Adrenal gland (tissue), 12 donors: ENCODE results near the gene PIEZO2. TPM values are rescaled to one million over a fixed set of nuclear protein-coding genes. Genes with fewer than 3 reads are reported as not detected.

Experiments used
- DNase-seq, 7 donors: peaks; one replicate each; pipeline ENCODE4 v3.0.0-alpha.2; 2019 to 2020
- H3K27ac ChIP-seq, 5 donors: fragments of 200-600 bp; sonication (generic) in 4 of 5; 1 replicate in 3 of 5; 2 replicates in 2 of 5; pipeline versions ENCODE4 v1.5.1 to v1.8.0; 2016 to 2020; ENCODE audit warnings: mild to moderate bottlenecking in 1 of 5
- H3K27me3 ChIP-seq: fragments of 200-600 bp; 2 replicates; pipeline ENCODE4 v1.8.0; 2021
- H3K36me3 ChIP-seq, 2 donors: fragments of 200-600 bp; replicated peaks in 1 of 2; 1 replicate in 1 of 2; 2 replicates in 1 of 2; pipeline versions ENCODE4 v1.5.1 to v1.8.0; 2018 to 2022
- H3K4me1 ChIP-seq, 2 donors: fragments of 200-600 bp; replicated peaks in 1 of 2; 1 replicate in 1 of 2; 2 replicates in 1 of 2; pipeline versions ENCODE4 v1.5.1 to v1.8.0; 2018 to 2021
- H3K4me3 ChIP-seq, 4 donors: fragments of 200-600 bp; sonication (generic) in 3 of 4; one replicate each; pipeline ENCODE4 v1.5.1; 2016 to 2018
- H3K9me3 ChIP-seq, 3 donors: fragments of 200-600 bp; sonication (generic) in 1 of 3; replicated peaks in 1 of 3; 1 replicate in 2 of 3; 2 replicates in 1 of 3; pipeline versions ENCODE4 v1.5.1 to v1.8.0; 2016 to 2021
- POLR2A ChIP-seq, 2 donors: fragments of 450-650 bp; IDR thresholded peaks; one replicate each; pipeline ENCODE4 v1.6.1; 2017; ENCODE audit warnings: antibody characterized with exemption in 2 of 2, mild to moderate bottlenecking in 2 of 2, moderate library complexity in 1 of 2
- WGBS, 4 donors: extraction: QIAGEN DNeasy Blood & Tissue Kit in 2 of 4; methylation state at CpG; one replicate each; pipeline versions ENCODE4 v1.1.5 to v1.1.7; 2013 to 2017; 5-methylcytosine and 5-hydroxymethylcytosine counted together
- intact Hi-C, 2 donors: fragments of 100-400 bp; cut with DNase I; formaldehyde crosslinking; loops; one replicate each; pipeline versions ENCODE4 v1.14.1 to v1.15.0; 2022 to 2023
- polyA plus RNA-seq, 3 donors: library from polyadenylated mRNA; stranded (reverse); fragments of 200-250 nt in 2 of 3; fragments of 350-450 nt in 1 of 3; fragmentation: Illumina TruSeq in 1 of 3; extraction: RNeasy Lipid Tissue Mini Kit (QIAGEN cat#74804) in 1 of 3; gene quantifications; one replicate each; pipeline ENCODE4 v1.2.3, GENCODE V29; 2013 to 2014
- total RNA-seq, 9 donors: library from RNA; depleted of rRNA in 4 of 9; stranded (reverse); fragments of >200 nt in 4 of 9; fragments of 120-200 nt in 1 of 9; fragmentation: NEBNext Ultra II Directional in 1 of 9; extraction: Animal tissue kit (Norgen Biotek cat#: 25700) in 1 of 9; gene quantifications; one replicate each; pipeline versions ENCODE4 v1.1.0 to v1.2.4, GENCODE V29; 2013 to 2023
- TF ChIP-seq, protein P1 (sequence below), 6 experiments: fragments of 450-650 bp in 4 of 6; fragments of 200-600 bp in 2 of 6; sonication (generic) in 1 of 6; IDR thresholded peaks; 1 replicate in 5 of 6; 2 replicates in 1 of 6; pipeline versions ENCODE4 v1.5.1 to v1.8.0; 2016 to 2021; ENCODE audit warnings: antibody characterized with exemption in 6 of 6, mild to moderate bottlenecking in 2 of 6, moderate library complexity in 1 of 6
- donor health status: healthy with polysubstance abuse.
- donor health status: Bipolar disorder and iron deficiency.
- donor health status: DM: yes; HTN: yes; CAD: no.
- donor health status: DM: no; HTN: no; CAD: no.
- donor health status: DM: no; HTN: no; CAD: no.
- donor health status: DM: yes; HTN: yes; CAD: no.

PIEZO2 gene
- total and polyA plus RNA-seq, 12 donors, result 0.88 to 18.0 (median 2.6) TPM

DNA sequence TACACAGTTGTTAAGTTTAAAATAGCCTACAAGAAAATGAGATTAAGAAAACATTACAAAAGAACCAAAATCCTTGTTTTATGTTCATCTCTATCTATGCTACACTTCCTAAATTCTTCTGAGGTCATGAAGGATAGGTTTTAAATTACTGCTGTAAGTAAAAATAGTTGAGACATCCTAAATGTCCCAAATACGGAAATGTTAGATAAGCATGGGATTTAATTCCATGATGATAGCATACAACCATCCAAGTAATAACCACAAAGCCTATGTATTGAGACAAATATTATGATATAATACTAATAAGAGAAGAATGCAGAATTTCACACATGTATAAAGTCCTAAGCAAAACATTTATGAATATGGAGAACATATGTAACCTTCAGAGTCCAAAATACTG is 34.1 kb downstream of the PIEZO2 start:
- Histone ChIP-seq H3K36me3 (no peaks in the 10 kb centered on the region), H3K4me3 (no peak overlapping the region), H3K9me3 (no peaks in the 10 kb centered on the region), H3K27ac (no peak overlapping the region), H3K4me1 (no peaks in the 10 kb centered on the region), H3K27me3 (no peaks in the 10 kb centered on the region)
- DNase-seq, result no peak
- TF ChIP-seq, protein P1, sequence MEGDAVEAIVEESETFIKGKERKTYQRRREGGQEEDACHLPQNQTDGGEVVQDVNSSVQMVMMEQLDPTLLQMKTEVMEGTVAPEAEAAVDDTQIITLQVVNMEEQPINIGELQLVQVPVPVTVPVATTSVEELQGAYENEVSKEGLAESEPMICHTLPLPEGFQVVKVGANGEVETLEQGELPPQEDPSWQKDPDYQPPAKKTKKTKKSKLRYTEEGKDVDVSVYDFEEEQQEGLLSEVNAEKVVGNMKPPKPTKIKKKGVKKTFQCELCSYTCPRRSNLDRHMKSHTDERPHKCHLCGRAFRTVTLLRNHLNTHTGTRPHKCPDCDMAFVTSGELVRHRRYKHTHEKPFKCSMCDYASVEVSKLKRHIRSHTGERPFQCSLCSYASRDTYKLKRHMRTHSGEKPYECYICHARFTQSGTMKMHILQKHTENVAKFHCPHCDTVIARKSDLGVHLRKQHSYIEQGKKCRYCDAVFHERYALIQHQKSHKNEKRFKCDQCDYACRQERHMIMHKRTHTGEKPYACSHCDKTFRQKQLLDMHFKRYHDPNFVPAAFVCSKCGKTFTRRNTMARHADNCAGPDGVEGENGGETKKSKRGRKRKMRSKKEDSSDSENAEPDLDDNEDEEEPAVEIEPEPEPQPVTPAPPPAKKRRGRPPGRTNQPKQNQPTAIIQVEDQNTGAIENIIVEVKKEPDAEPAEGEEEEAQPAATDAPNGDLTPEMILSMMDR (IDR thresholded peaks at IDR 0.05), result no peak
- intact Hi-C loops, result no loop called here
- 53 to 81% (median 73%) methylated on average over 1 of the region's 1 CpG for WGBS, 4 donors

DNA sequence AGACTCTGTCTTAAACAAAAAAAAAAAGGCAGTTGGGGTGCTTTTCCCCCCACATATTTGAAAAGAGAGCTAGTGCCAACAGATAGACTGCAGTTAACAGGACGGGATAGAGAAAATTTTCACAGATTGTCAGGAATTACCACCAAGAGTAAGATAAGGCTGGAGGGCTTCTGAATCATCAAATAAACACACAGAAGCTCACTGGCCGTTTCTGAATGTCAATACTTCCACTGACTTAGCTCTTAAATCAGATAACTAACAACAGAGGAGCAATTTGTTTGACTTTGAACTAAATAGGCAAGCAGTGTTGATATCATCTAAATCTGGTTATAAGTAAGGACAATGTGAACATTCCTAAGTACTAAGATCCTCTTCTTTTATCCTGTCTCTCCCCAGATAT is 34.7 kb downstream of the PIEZO2 start:
- TF ChIP-seq POLR2A (IDR thresholded peaks at IDR 0.05), result no peak
- TF ChIP-seq, protein P1 (IDR thresholded peaks at IDR 0.05), result no peak
- no peaks in the 10 kb centered on the region for H3K4me1 ChIP-seq
- no peak for DNase-seq
- H3K27ac ChIP-seq, result no peak overlapping the region
- intact Hi-C loops, result no loop called here
- H3K27me3 ChIP-seq, result no peaks in the 10 kb centered on the region
- H3K4me3 ChIP-seq, result no peak overlapping the region
- H3K36me3 ChIP-seq, result no peaks in the 10 kb centered on the region
- WGBS, 4 donors, result 22 to 43% (median 41%) methylated on average over 2 of the region's 2 CpGs
- no peaks in the 10 kb centered on the region for H3K9me3 ChIP-seq

GRCh38 chr18:11113937-11114336 is 35.4 kb downstream of the PIEZO2 start:
- Histone ChIP-seq H3K4me3 (no peak overlapping the region), H3K9me3 (no peaks in the 10 kb centered on the region), H3K4me1 (no peaks in the 10 kb centered on the region), H3K27me3 (no peaks in the 10 kb centered on the region), H3K27ac (no peak overlapping the region), H3K36me3 (no peaks in the 10 kb centered on the region)
- 73 to 87% (median 79%) methylated on average over 2 of the region's 2 CpGs for whole genome bisulfite sequencing, 4 donors
- intact Hi-C loops, result no loop called here
- TF ChIP-seq POLR2A (IDR thresholded peaks at IDR 0.05), result no peak
- TF ChIP-seq, protein P1 (IDR thresholded peaks at IDR 0.05), result no peak
- no peak for DNase-seq

GRCh38 chr18:11113046-11113548 is 36.3 kb downstream of the PIEZO2 start:
- no peak for TF ChIP-seq POLR2A (IDR thresholded peaks at IDR 0.05)
- TF ChIP-seq, protein P1 (IDR thresholded peaks at IDR 0.05), result no peak
- 84 to 90% (median 85%) methylated on average over 4 of the region's 4 CpGs for WGBS, 4 donors
- intact Hi-C loops, result no loop called here
- no peak for DNase-seq
- Histone ChIP-seq H3K4me3 (no peak overlapping the region), H3K4me1 (no peaks in the 10 kb centered on the region), H3K27me3 (no peaks in the 10 kb centered on the region), H3K9me3 (no peaks in the 10 kb centered on the region), H3K27ac (no peak overlapping the region), H3K36me3 (no peaks in the 10 kb centered on the region)
